ENCODE results near the gene TGIF2.

TGIF2 gene

GRCh38 chr20:36541227-36541767 lies 32.1 kb upstream of the TGIF2 start, which contains the start of gene MYL9:
Gene MYL9 (plus strand): TSS chr20:36541519. CDS start chr20:36544885, 3,366 bp downstream.
- Histone ChIP-seq H3K27me3 (ENCODE audit: control insufficient read depth, insufficient read depth, low read length) (no peaks in the 10 kb centered on the region), H3K36me3 (ENCODE audit: control insufficient read depth, low read depth, low read length) (peaks cover 3% of the 10 kb centered on the region), H3K9me3 (ENCODE audit: control insufficient read depth, low read depth, low read length) (no peaks in the 10 kb centered on the region), H3K4me3 (ENCODE audit: low read length) (peak within 1 kb of the TSS; percentile 75), H3K4me1 (ENCODE audit: control insufficient read depth, low read depth, low read length) (peaks cover 7% of the 10 kb centered on the region), H3K27ac (ENCODE audit: low read length) (no peak within 1 kb of the TSS), H3K9ac (ENCODE audit: low read length) (peak within 1 kb of the TSS; percentile 69)

GRCh38 chr20:36541768-36542488 lies 31.5 kb upstream of the TGIF2 start:
- no peak overlapping the region for H3K27ac ChIP-seq (ENCODE audit: low read length)
- peak overlapping the region; percentile 75 for H3K4me3 ChIP-seq (ENCODE audit: low read length)

GRCh38 chr20:36542516-36543183 lies 30.7 kb upstream of the TGIF2 start:
- H3K4me1 ChIP-seq (ENCODE audit: control insufficient read depth, low read depth, low read length), result peaks cover 7% of the 10 kb centered on the region
- H3K27ac ChIP-seq (ENCODE audit: low read length), result no peak overlapping the region
- peak overlapping the region; percentile 75 for H3K4me3 ChIP-seq (ENCODE audit: low read length)
- H3K27me3 ChIP-seq (ENCODE audit: control insufficient read depth, insufficient read depth, low read length), result no peaks in the 10 kb centered on the region
- H3K9ac ChIP-seq (ENCODE audit: low read length), result no peak overlapping the region
- peaks cover 10% of the 10 kb centered on the region for H3K36me3 ChIP-seq (ENCODE audit: control insufficient read depth, low read depth, low read length)
- H3K9me3 ChIP-seq (ENCODE audit: control insufficient read depth, low read depth, low read length), result no peaks in the 10 kb centered on the region

More at GRCh38 chr20:36541768-36542488, 31.5 kb upstream of the TGIF2 start:
- peaks cover 4% of the 10 kb centered on the region for H3K36me3 ChIP-seq (ENCODE audit: control insufficient read depth, low read depth, low read length)
- H3K27me3 ChIP-seq (ENCODE audit: control insufficient read depth, insufficient read depth, low read length), result no peaks in the 10 kb centered on the region
- H3K9me3 ChIP-seq (ENCODE audit: control insufficient read depth, low read depth, low read length), result no peaks in the 10 kb centered on the region
- peak overlapping the region; percentile 69 for H3K9ac ChIP-seq (ENCODE audit: low read length)
- peaks cover 7% of the 10 kb centered on the region for H3K4me1 ChIP-seq (ENCODE audit: control insufficient read depth, low read depth, low read length)

- H3K4me1 ChIP-seq (ENCODE audit: control insufficient read depth, low read depth, low read length), result peaks cover 7% of the 10 kb centered on the region
- no peak overlapping the region for H3K9ac ChIP-seq (ENCODE audit: low read length)
- H3K4me3 ChIP-seq (ENCODE audit: low read length), result no peak overlapping the region
- H3K36me3 ChIP-seq (ENCODE audit: control insufficient read depth, low read depth, low read length), result peaks cover 14% of the 10 kb centered on the region
- H3K27ac ChIP-seq (ENCODE audit: low read length), result no peak overlapping the region
- no peaks in the 10 kb centered on the region for H3K9me3 ChIP-seq (ENCODE audit: control insufficient read depth, low read depth, low read length)
- H3K27me3 ChIP-seq (ENCODE audit: control insufficient read depth, insufficient read depth, low read length), result no peaks in the 10 kb centered on the region
Observed at GRCh38 chr20:36543184-36544133, 29.9 kb upstream of the TGIF2 start.

- H3K4me3 ChIP-seq (ENCODE audit: low read length), result no peak overlapping the region
- H3K27ac ChIP-seq (ENCODE audit: low read length), result no peak overlapping the region
- no peaks in the 10 kb centered on the region for H3K9me3 ChIP-seq (ENCODE audit: control insufficient read depth, low read depth, low read length)
- peaks cover 7% of the 10 kb centered on the region for H3K4me1 ChIP-seq (ENCODE audit: control insufficient read depth, low read depth, low read length)
- H3K27me3 ChIP-seq (ENCODE audit: control insufficient read depth, insufficient read depth, low read length), result no peaks in the 10 kb centered on the region
- no peak overlapping the region for H3K9ac ChIP-seq (ENCODE audit: low read length)
- H3K36me3 ChIP-seq (ENCODE audit: control insufficient read depth, low read depth, low read length), result peaks cover 15% of the 10 kb centered on the region
Observed at GRCh38 chr20:36544134-36545018, 29.0 kb upstream of the TGIF2 start.

- Histone ChIP-seq H3K4me3 (ENCODE audit: low read length) (no peak overlapping the region), H3K9ac (ENCODE audit: low read length) (no peak overlapping the region), H3K9me3 (ENCODE audit: control insufficient read depth, low read depth, low read length) (no peaks in the 10 kb centered on the region), H3K36me3 (ENCODE audit: control insufficient read depth, low read depth, low read length) (peaks cover 15% of the 10 kb centered on the region), H3K27ac (ENCODE audit: low read length) (no peak overlapping the region), H3K4me1 (ENCODE audit: control insufficient read depth, low read depth, low read length) (peaks cover 7% of the 10 kb centered on the region), H3K27me3 (ENCODE audit: control insufficient read depth, insufficient read depth, low read length) (no peaks in the 10 kb centered on the region)
Observed at GRCh38 chr20:36546111-36546736, 27.2 kb upstream of the TGIF2 start.

- no peak overlapping the region for H3K9ac ChIP-seq (ENCODE audit: low read length)
- H3K36me3 ChIP-seq (ENCODE audit: control insufficient read depth, low read depth, low read length), result peaks cover 15% of the 10 kb centered on the region
- no peak overlapping the region for H3K27ac ChIP-seq (ENCODE audit: low read length)
- no peak overlapping the region for H3K4me3 ChIP-seq (ENCODE audit: low read length)
- no peaks in the 10 kb centered on the region for H3K9me3 ChIP-seq (ENCODE audit: control insufficient read depth, low read depth, low read length)
- no peaks in the 10 kb centered on the region for H3K27me3 ChIP-seq (ENCODE audit: control insufficient read depth, insufficient read depth, low read length)
- peaks cover 5% of the 10 kb centered on the region for H3K4me1 ChIP-seq (ENCODE audit: control insufficient read depth, low read depth, low read length)
Observed at GRCh38 chr20:36547186-36548005, 26.0 kb upstream of the TGIF2 start.

- H3K9ac ChIP-seq (ENCODE audit: low read length), result no peak overlapping the region
- peaks cover 15% of the 10 kb centered on the region for H3K36me3 ChIP-seq (ENCODE audit: control insufficient read depth, low read depth, low read length)
- H3K4me1 ChIP-seq (ENCODE audit: control insufficient read depth, low read depth, low read length), result no peaks in the 10 kb centered on the region
- H3K27me3 ChIP-seq (ENCODE audit: control insufficient read depth, insufficient read depth, low read length), result no peaks in the 10 kb centered on the region
- H3K27ac ChIP-seq (ENCODE audit: low read length), result no peak overlapping the region
- H3K9me3 ChIP-seq (ENCODE audit: control insufficient read depth, low read depth, low read length), result no peaks in the 10 kb centered on the region
- H3K4me3 ChIP-seq (ENCODE audit: low read length), result no peak overlapping the region
Observed at GRCh38 chr20:36548006-36548315, 25.4 kb upstream of the TGIF2 start.

GRCh38 chr20:36548704-36549627 lies 24.4 kb upstream of the TGIF2 start:
- Histone ChIP-seq H3K27ac (ENCODE audit: low read length) (no peak overlapping the region), H3K27me3 (ENCODE audit: control insufficient read depth, insufficient read depth, low read length) (no peaks in the 10 kb centered on the region), H3K4me3 (ENCODE audit: low read length) (no peak overlapping the region), H3K9me3 (ENCODE audit: control insufficient read depth, low read depth, low read length) (no peaks in the 10 kb centered on the region), H3K9ac (ENCODE audit: low read length) (no peak overlapping the region), H3K36me3 (ENCODE audit: control insufficient read depth, low read depth, low read length) (peaks cover 15% of the 10 kb centered on the region), H3K4me1 (ENCODE audit: control insufficient read depth, low read depth, low read length) (no peaks in the 10 kb centered on the region)

Data from iPS-18a (cell line).